ENCODE measurements around the gene PDCD1.
A peak's percentile ranks its signal among the peaks of the same experiment; 100 is the strongest.

PDCD1 gene

DNA sequence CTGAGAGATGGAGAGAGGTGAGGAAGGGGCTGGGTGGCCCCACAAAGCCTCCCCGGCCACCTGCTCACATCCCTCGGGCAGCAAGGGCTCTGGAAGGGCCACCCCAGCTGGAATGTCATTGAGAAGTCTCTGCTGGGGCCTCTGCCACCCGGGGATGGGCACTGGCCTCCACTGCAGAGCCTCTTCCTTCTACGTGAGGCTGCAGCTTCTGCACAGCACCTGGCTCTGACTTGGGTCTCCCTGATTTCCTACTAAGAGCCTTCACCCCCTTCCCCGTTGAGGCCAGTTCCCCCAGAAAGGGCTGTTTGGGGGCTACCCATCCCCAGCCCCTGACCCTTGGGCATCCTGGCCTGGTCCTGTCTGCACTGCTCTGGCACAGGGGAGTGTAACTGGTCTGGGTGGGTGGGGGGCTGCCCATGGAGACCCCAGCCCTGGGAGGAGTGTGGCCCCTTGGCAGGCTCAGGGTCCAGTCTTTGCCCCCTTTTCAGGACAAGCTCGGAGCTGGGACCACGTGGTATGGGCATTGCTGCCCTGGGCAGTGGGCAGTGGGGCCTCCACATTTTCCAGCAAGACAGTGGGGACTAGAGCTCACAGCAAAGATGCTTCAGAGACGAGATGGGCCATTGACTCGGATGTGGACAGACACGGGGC lies 5.6 kb downstream of the PDCD1 start:
- no peak for DNase-seq (ENCODE audit: low read depth, low spot score)

DNA sequence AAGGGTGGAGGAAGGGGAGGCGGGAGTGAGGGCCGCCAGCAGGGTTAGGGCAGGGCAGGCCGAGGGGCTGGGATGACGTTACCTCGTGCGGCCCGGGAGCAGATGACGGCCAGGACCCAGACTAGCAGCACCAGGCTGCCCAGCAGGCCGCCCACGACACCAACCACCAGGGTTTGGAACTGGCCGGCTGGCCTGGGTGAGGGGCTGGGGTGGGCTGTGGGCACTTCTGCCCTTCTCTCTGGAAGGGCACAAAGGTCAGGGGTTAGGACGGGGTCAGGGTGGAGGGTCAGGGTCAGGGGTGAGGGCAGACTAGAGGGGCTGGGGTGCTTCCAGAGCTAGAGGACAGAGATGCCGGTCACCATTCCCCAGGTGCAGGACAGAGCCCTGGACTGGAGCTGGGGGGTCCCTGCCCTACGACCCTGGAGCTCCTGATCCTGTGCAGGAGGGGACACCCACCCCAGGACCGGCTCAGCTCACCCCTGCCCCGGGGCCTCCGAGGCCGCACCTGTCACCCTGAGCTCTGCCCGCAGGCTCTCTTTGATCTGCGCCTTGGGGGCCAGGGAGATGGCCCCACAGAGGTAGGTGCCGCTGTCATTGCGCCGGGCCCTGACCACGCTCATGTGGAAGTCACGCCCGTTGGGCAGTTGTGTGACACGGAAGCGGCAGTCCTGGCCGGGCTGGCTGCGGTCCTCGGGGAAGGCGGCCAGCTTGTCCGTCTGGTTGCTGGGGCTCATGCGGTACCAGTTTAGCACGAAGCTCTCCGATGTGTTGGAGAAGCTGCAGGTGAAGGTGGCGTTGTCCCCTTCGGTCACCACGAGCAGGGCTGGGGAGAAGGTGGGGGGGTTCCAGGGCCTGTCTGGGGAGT lies 6.3 kb downstream of the PDCD1 start:
- DNase-seq (ENCODE audit: low read depth, low spot score), result no peak

DNA sequence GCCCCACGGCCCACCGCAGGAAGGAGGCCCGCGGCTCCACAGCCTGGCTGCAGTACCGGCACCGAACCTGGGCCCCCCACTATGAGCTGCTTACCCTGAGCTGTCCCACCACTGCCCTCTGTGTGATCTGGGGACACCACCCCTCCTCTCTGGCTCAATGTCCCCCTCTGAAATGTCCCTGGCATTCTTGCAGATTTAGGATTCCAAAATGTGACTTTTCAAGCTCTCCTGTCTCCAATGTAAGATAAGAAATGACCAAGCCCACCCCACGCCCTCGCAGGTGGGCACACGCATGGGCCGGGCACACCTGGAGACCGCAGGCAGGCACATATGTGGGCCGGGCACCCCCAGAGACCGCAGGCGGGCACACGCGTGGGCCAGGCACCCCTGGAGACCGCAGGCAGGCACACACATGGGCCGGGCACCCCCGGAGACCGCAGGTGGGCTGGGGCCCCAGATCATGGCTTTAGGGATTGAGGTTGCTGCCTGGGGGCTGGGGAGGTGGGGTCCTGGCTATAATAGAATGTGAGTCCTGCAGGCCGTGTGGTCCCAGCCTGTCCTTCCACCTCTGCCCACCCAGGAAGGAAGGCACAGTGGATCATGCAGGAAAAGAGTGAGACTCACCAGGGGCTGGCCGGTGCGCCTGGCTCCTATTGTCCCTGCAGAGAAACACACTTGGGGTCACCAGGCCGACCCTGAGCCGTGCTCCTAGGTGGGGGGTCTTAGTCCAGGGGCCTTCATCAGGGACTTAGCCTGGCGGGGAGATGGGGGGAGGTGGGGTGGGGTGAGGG lies 7.2 kb downstream of the PDCD1 start:
- no peak for DNase-seq (ENCODE audit: low read depth, low spot score)

DNA sequence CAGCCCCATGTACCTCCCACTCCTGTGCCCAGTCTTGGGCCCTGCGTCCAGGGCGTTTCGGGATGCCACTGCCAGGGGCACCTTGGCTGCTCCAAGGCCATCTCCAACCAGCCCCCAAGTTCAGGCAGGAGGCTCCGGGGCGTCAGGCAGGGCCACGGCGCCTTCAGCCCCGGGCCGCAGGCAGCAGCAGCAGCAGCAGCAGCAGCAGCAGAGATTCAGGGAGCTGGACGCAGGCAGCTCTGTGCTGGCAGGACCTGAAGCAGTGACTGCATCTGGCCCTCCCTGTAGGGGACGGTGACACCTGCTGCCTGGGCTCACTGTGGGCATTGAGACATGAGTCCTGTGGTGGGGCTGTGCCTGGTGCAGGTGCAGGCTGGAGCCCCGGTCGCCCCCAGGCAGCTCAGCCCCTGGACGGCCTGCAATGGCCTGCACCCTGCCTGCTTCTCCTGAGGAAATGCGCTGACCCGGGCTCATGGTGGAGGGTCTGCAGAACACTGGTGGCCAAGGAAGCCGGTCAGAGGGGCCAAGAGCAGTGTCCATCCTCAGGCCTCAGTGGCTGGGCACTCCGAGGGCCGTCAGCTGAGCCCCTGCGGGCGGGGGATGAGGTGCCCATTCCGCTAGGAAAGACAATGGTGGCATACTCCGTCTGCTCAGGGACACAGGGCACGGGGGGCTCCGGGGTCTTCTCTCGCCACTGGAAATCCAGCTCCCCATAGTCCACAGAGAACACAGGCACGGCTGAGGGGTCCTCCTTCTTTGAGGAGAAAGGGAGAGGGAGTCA lies 8.0 kb downstream of the PDCD1 start:
- no peak for DNase-seq (ENCODE audit: low read depth, low spot score)

DNA sequence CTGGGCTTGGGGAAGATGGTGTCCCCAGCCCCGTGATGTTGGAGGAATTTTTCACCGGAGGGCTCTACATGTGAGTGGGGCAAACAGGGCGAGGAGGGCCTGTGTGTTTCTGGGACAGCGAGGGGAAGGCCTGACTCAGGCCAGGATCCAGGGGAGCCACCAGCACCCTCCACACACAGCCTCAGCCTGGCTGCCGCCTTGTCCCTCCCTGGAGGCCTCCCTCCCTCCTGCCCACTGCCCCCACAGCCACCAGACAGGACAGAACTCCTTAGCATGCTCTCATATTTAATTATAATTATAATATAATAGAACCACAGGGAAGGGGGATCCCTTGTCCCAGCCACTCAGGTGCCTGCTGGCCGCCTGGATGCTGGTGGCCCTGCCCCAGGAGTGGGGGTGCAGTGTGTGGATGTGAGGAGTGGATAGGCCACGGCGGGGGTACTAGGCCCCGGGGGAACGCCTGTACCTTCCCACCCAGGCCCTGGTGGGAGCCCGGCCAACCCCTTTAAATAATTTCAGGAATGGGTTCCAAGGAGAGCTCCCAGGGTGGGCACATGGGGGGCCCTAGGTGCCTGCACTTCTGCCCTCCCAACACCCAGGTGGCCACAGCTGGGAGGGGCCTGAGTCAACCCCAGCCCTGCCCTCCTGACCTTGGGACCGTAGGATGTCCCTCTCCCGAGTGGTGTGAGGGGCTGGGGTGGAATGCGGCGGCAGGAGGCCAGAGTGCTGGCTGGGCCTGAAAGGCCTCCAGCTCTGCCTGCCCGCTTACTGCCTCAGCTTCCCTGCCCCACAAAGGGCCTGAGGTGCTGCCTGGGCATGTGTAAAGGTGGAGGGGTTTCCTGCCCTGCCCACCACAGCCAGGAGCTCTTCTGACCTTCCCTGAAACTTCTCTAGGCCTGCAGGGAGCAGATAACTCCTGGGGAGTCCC lies 8.8 kb downstream of the PDCD1 start:
- DNase-seq (ENCODE audit: low read depth, low spot score), result no peak

DNA sequence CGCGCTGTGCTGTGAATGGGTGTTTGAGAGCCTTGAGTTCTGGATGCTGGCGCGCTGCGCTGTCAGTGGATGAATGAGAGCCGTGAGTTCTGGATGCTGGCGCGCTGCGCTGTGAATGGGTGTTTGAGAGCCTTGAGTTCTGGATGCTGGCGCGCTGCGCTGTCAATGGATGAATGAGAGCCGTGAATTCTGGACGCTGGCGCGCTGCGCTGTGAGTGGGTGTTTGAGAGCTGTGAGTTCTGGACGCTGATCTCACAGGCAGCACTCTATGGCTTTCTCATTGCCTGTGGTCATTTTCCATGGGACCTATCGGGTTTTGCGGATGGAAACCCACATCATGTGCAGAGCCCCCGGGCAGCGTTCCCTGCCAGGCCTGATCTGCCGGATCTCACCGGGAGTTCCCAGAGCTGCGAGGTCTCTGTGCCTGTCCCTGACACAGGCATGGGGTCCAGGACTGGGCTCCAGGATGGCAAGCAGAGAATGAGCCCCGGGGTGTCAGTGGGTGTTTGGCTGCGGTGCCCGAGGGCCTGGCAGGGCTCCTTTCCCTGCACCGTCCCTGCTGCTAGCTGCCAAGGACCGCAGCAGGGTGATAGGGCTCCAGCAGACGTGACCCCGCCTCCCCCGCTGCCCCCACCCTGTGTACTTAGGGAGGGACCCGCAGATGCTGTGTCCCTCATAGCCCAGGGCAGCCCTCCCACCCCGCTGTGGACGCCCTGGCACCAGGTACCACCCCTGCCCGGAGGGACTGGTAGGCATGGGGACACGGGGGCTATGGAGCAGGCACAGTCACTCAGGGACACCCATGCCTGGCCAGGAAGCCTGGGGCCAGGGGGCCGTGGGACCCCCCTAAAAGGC lies 9.7 kb downstream of the PDCD1 start:
- DNase-seq (ENCODE audit: low read depth, low spot score), result no peak

DNA sequence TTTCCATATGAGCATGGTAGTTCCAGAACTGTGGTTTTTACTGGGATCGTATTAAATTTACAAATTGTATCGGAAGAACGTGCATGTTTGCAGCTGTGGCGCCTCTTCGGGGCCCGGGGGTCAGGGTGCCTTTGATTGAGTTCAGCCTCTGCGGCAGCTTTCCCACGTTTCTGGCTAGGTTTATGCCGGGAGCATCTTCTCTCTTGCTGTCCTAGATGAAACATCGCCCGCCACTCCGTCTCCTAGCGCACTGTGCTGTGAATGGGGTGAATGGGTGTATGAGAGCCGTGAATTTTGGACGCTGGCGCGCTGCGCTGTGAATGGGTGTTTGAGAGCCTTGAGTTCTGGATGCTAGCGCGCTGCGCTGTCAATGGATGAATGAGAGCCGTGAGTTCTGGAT lies 12.3 kb downstream of the PDCD1 start:
- DNase-seq (ENCODE audit: low read depth, low spot score), result no peak

DNA sequence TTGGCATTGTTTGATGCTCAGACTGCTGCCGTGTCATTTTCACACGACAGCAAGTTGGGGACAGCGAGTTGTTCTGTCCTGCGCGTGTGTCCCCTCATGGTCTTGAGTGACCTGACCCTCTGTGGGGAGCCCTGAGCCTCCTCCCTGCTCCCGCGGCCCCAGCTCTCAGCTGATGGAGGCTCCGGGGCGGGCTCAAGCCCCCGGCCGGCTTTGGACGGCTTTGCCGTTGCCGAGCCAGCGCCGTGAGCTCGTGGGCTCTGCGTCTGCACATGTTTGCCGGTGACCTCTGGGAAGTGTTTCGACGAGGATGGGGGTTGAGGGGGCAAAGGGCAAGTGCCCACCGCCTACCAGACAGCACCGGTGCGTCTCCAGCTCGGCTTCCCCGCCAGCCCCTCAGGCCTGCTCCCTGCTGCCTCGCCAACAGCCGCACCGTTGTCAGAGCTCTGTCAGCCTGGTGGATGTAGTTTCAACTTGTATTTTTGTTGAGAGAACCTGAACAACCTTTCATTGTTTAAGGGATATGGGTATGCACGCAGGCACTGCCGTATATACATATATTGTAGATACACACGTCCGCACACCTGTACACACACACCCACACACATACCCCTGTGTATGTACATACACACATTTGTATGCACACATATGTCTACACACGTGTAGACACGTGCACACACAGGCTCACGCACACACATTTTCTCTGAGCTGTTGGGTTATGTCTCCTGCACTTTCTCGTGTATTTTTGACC lies 13.7 kb downstream of the PDCD1 start:
- DNase-seq (ENCODE audit: low read depth, low spot score), result no peak

DNA sequence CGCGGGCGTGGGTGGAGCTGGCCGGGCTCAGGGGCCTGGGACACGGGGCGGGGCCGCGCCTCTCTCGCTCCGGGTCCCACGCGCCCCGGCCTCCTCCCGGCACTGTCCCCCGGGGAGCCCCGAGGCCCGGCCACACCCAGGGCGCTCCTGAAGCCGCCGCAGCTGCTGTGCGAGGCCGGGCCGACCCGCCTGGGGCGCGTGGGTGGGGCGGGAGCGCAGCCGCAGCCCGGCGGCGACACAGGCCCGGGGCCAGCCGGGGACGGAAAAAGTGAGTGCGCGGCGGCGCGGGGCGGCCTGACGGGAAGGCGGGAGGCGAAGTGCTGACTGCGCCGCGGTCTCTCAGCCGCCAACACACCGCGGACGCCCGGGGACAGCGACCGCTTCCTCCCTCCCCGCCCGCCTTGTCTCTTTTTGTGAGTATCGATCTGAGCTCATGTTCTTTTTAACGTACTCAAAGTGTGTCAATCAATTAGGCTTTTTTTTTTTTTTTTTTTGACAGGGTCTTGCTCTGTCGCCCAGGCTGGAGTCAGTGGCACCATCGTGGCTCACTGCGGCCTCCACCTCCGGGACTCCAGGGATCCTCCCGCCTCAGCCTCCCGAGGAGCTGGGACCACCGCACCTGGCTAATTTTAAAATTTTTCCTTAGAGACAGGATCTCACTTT lies 14.5 kb downstream of the PDCD1 start:
- peak; percentile 51 for DNase-seq (ENCODE audit: low read depth, low spot score)

DNA sequence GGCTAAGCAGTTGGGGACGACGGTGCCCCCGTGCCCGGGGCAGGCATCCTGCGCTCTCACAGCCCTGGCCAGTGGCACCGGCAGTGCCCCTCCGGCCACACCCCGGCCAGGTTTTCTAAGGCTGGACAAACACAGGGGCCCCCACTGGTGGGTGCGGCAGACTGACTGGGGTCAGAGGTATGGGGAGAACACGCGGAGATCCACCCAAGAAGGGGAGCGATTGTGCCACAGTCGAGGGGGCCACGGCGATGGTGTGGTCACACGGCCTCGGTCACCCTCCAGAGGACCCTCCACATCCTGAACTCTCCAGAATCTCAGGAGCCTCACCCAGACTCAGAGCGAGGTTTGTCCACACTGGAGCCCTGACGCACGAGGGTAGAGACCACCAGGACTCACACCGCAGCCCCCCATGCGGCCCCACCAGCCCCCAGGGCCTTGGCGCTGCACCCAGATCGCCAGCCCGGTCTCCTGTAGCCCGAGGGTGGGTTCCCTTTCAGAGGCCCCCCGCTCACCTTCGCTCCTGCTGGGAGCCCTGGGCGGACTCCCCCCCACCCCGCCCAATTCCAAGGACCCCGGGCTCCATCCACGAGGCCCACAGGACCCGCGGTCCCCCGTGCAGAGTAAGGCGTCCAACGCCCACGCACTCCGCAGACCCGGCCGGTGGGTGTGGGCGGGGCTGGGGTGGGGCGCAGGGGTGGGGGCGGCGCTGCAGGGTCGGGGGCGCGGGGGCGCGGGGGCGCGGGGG lies 15.2 kb downstream of the PDCD1 start:
- DNase-seq (ENCODE audit: low read depth, low spot score), result no peak

DNA sequence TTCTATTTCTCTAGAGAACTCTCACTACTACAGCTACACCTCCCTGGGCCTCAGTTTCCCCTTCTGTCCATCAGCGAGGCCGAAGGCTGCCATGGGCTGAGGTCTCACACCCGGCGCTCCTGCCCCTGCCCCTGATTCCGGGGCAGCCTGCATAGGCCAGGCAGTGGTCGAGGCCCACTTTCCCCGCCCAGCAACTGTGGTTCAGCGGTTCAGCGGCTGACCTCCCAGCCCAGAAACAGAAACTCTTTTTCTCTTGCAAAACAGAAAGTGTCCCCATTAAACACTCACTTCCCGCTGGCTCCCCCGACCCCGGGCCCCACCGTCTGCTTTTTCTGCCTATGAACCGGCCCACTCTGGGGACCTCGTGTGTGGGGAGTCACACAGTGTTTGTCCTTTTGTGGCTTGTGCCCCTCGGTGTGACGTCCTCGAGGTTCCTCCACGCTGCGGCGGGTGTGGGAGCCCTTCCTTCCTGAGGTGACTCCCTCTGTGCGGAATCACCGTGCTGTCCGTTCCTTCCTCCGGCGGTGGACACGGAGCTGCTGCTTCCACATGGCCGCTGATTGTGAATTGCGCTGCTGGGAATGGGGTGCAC lies 16.0 kb downstream of the PDCD1 start:
- DNase-seq (ENCODE audit: low read depth, low spot score), result no peak

DNA sequence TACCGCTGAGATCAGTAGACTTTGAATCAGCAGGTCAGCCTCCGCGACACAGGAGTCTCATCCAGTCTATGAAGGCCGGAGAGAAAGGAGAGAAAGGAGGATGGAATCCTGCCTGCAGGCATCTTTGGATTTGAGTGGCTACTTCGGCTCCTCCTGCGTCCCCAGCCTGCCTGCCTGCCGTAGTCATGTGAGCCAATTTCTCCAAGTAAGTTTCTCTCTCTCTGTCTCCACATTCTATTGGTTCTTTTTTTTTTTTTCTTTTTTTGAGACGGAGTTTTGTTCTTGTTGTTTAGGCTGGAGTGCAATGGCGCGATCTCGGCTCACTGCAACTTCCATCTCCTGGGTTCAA lies 16.7 kb downstream of the PDCD1 start:
- DNase-seq (ENCODE audit: low read depth, low spot score), result peak; percentile 70

DNA sequence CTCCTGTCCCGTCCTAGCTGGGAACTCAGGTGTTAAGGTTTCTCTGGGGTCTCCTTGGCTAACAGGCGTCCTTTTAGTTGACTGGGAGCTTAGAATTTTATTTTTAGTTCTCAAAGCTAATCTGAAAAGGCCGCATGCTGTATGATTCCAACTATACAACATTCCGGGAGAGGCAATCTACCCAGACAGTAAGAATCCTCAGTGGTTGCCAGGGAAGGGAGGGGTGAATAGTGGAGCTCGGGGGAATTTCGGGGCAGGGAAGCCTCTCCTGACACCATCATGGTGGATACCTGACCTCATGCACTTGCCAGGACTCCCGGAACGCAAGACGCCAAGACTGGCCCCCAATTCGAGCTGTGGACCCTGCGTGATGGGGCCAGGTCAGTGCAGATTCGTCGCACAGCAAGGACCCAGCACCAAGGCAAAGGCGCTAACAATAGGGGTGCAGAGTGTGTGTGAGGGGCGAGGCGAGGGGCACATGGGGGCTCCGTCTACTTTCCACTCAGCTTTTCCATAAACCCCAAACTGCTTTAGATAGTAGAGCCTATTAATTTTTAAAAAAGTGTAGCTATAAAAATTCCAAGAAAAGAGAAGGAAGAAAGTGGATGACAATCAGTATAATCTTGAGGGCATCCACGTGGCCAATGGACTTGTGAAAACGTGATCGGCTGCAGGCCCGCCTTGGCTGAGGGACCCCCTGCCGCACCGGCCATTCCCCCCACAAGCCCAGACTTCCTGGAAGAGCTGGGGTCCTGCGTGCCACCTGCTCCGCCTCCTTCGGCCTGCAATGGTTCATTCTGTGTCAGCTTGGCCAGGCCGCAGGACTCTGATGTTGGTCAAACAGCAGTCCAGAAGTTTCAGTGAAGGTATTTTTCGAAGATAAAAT lies 17.3 kb downstream of the PDCD1 start:
- DNase-seq (ENCODE audit: low read depth, low spot score), result no peak

DNA sequence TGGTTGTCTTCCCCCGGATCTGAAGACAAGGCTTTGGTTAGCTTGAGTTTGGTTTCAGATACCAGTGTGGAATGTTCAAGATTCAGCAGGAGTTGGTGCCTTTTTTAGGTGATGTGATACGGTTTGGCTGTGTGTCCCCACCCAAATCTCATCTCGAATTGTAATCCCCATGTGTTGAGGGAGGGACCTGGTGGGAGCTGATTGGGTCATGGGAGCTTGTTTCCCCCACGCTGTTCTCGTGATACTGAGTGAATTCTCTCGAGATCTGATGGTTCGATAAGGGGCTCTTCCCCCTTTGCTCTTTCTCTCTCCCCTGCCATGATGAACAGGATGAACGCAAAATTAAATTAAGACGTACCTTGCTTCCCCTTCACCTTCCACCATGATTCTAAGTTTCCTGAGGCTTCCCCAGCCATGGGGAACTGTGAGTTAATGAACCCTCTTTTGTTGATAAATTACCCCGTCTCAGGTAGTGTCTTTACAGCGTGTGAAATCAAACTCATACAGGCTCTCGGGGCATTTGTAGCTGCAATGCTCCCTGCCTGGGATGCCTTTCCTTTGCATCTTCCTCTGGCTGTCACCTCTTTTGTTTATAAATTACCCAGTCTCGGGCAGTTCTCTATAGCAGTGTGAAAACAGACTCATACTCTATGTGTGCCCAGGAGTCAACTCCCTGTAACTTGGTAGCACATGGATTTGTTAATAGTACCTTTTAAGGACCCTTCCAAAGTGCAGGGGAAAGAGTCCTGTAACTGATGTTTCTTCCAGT lies 21.3 kb downstream of the PDCD1 start:
- DNase-seq (ENCODE audit: low read depth, low spot score), result no peak

DNA sequence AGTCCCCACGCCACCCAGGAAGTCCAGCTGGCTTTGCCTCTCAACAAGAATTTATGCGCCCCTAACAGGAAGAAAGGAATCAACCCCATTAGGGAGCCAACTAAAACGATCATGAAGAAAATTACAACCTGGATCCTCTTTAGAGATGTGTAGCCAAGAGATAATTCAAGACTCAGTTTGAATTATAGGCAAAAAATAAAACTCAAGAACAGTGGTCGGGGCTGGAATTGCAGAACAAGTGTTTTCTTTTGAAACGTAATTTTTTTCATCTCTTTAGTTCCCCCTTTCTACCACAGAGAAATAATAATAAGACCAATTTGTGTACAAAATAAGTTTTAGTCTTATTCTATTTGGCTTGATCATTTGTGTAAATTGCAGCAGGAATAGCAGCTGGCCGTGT lies 22.4 kb downstream of the PDCD1 start:
- DNase-seq (ENCODE audit: low read depth, low spot score), result no peak

DNA sequence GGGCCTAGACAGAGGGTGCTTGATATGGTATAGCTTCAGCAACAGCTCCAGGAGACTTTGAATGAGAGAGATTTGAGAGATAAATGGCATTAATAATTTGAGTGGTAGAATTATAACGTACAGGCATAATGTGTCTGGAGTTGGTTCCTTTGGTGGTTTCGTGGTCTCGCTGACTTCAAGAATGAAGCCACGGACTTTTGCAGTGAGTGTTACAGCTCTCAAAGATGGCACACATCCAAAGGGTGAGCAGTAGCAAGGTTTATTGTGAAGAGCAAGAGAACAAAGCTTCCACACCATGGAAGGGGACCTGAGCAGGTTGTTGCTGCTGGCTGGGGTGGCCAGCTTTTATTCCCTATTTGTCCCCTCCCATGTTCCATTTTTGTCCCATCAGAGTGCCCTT lies 23.1 kb downstream of the PDCD1 start:
- no peak for DNase-seq (ENCODE audit: low read depth, low spot score)
